H7 (cell line): ENCODE data around the gene GALNT6. TPM values are rescaled to one million over a fixed set of nuclear protein-coding genes. Genes with fewer than 3 reads are reported as not detected.

ENCODE experiments used
- DNase-seq: peaks from one replicate; pipeline ENCODE4 v3.0.0; 2012
- H3K27me3 ChIP-seq: 2 replicates; pipeline ENCODE4 v1.6.0; 2011; ENCODE audit warnings: mild to moderate bottlenecking, low read length; ENCODE audit not compliant: control insufficient read depth, insufficient read depth
- H3K36me3 ChIP-seq: replicated peaks from 2 replicates; pipeline ENCODE4 v1.5.1; 2011; ENCODE audit warnings: low read length; ENCODE audit not compliant: control insufficient read depth, insufficient read depth
- H3K4me3 ChIP-seq: 2 replicates; pipeline ENCODE4 v1.5.1; 2011; ENCODE audit warnings: low read depth, mild to moderate bottlenecking, control low read depth, low read length, moderate library complexity; ENCODE audit not compliant: insufficient read depth
- total RNA-seq: library from RNA; depleted of rRNA; stranded (reverse); fragments of >200 nt; shearing (Covaris generic); gene quantifications from 2 replicates; pipeline ENCODE4 v1.2.3, GENCODE V29; 2014

The GALNT6 gene
- total RNA-seq, 1 experiment from 2014 or later, result 22.8 TPM

DNA sequence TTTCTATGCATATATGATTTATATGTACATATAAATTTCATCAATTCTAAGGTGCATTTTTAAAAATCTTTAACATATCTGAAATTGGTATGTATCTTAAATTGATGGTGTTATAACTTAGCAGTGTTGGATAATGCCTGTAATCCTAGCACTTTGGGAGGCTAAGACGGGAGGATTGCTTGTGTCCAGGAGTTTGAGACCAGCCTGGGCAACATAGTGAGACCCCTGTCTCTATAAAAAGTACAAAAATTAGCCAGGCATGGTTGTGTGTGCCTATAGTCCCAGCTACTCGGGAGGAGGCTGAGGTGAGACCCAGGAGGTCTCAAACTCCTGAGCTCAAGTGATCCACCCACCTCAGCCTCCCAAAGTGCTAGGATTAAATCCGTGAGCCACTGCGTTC lies 6.5 kb upstream of the GALNT6 start:
- Histone ChIP-seq H3K4me3 (no peak overlapping the region), H3K27me3 (no peaks in the 10 kb centered on the region), H3K36me3 (peaks cover 2% of the 10 kb centered on the region)
- DNase-seq, result no peak

DNA sequence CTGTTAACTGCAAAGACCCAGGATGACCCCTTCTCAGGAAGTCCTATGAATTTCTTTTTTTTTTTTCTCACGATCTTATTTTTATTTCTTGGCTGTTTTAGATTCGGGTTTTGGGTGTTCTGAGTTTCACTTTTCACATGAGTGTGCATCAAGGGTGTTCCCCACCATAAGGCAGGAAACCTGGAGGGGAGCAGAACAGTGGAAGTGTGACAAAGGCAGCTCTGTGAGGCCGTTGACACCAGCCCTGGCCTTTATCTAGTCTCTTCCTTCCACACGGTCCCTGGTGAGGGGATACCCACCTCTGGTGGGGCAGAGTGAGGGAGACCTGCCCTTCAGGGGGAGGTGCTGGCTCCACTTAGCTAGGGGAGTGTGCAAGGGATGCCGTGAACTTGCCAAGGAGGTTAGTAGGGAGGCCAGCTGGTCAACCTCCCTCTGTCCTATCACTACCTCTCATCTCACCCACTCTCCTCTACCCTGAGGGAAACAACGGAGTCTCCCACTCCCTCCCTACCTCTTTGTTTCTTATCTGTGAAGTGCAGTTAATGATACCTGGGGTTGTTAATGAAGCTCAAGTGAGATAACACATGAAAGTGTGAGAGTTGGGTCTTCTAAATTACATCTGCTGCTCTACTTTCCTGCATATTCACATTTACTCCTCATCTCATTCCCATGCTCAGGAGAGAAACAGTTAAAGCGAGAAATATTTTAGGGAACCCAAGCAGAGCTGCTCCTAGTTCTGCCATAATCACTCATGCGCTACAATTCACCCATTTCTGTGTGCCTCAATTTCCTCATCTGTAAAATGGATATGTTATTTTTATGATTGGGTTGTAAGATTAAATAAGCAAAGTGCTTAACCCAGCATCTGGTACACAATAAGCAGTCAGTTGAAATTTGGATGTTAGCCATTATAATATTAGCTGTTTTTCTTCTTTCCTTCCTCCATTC lies 4.4 kb upstream of the GALNT6 start:
- no peaks in the 10 kb centered on the region for H3K27me3 ChIP-seq
- peaks cover 2% of the 10 kb centered on the region for H3K36me3 ChIP-seq
- no peak for DNase-seq
- no peak overlapping the region for H3K4me3 ChIP-seq

DNA sequence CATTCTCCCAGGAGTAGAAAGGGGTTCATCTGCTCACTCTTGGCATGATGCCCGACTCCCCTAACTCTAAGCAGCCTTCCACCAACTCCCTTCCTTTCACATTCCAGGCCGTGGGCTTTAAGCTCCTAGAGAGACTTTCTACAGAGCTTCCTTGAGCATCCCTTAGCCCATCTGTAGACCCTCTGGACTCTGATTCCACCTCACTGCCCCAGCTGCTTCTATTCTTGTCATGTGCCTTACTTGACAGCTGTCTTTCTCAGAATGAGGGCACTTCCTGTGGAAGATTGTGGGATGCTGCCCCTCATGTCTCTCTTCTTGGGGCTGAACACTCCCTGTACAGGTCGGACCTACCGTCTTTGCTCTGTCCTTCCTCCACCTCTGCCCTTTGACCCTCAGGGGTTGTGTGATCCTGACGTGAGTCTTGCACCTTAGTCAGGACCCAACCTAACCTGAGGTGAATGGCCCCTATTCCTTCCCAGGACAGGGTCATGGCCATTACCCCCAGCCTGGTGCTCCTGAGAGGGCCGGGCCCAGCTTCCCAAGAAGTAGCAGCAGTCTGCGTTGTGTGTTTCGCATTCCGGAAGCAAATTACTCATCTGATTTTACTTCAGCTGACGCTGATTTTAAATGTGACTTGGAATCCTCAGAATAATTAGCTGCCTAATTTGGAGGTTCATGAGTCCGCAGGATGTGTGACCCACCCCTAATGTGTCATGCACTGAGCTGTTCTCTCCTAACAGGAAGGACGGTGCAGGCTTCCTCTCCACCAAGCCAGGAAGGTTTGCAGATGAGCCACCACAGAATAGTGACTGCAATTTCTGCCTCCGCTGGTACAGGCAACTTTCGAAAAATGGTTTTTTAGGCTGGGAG lies 2.7 kb upstream of the GALNT6 start:
- no peak for DNase-seq
- Histone ChIP-seq H3K4me3 (no peak overlapping the region), H3K27me3 (no peaks in the 10 kb centered on the region), H3K36me3 (peaks cover 2% of the 10 kb centered on the region)

DNA sequence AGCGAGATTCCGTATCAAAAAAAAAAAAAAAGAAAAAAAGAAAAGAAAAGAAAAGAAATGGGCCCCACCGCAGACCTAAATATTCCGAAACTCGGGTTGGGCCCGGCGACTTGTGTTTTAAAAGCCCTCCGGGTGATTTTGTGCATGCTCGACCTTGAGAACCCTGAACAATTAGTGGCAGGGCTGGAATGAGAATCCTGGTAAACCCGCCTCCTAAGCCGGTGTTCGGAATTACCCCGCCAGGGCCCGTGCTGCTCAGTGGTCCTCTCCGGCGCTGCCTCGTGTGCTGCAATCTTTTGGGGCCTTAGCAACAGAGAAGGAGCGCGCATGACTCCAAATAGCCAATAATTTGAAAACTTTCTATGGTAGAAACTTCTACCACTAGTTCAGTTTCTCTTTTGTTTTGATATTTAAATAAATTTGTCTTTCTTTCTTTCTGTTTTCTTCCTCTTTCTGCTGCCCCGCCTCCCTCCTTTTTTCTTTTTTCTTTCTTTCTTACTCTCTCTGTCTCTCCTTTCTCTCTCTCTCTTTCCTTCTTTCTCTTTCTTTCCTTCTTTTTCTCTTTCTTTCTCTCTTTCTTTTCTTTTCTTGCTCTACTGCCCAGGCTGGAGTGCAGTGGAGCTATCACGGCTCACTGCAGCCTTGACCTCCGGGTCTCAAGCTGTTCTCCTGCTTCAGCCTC lies 1.5 kb upstream of the GALNT6 start:
- DNase-seq, result peak; percentile 77
- Histone ChIP-seq H3K36me3 (peaks cover 2% of the 10 kb centered on the region), H3K4me3 (peak overlapping the region; percentile 82), H3K27me3 (no peaks in the 10 kb centered on the region)

DNA sequence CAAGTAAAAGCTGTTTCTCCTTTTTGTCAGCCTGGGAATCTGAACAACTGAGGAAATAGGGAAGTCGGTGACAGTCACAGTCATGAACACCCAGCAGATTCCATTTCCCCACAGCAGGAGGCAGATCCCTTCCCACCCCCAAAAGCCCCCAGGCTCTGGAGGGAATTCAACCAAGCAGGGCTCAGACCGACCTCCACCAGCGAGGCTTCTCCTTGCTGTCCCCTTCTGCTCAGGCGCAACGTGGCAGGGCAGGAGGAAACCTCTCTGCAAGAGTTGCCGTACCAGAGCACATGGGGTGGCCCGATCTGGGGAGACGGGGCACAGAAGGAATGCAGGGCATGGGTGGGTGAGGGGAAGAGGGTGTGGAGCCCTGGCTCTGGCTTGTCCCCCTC lies 319 bp downstream of the GALNT6 start:
- no peaks in the 10 kb centered on the region for H3K27me3 ChIP-seq
- peak overlapping the region; percentile 82 for H3K4me3 ChIP-seq
- DNase-seq, result no peak
- peaks cover 2% of the 10 kb centered on the region for H3K36me3 ChIP-seq

DNA sequence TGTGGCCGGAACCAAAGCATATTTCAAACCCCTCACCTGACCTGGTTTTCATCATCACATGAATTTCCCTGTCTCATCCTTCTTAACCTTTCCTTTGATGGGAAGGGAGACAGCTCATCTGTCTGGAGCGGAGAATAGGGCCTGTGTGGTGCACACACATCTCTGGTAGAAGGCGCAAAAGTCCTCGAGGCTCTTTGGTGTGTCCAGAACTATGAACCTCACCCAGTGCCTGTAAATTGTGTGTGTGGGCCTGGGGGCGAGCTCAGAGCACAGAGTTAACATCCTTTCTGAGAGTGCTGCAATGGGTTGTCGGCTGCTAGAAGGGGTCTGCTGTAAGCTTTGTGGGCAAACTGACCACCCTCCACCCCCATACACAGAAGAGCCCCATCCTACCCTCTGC lies 749 bp downstream of the GALNT6 start:
- Histone ChIP-seq H3K4me3 (peak overlapping the region; percentile 82), H3K27me3 (no peaks in the 10 kb centered on the region), H3K36me3 (peaks cover 2% of the 10 kb centered on the region)
- no peak for DNase-seq

DNA sequence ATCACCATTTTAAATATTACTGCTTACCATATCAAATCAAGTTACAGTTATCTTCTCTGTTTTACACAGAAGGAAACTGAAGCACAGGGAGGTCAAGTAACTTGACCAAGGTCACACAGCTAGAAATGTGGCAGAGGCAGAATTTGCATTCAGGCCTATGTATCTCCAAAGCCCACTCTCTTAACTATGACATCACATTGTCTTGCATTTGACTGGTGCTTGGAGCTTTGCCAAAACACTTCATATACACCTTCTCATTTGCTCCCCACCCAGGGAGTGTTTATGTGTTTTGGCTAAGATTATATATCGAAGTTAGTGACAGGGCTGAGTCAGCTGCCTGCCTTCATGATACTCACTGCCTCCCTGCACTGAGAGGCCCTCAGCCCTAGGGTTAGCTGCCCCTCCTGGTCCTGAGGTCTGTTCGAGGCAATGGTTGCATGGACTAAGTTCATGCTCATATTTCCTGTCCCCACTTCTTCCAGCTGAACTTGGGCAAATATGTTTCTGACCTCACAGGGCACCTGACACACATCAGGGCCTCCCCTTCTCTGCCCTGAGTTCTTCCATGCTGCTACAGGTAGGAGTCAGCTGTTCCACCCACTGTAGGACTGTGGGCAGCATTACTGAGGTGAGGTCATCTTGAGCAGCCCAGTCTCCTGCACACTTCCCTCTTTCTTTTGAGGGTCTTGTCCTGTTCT lies 1.8 kb downstream of the GALNT6 start:
- Histone ChIP-seq H3K27me3 (no peaks in the 10 kb centered on the region), H3K4me3 (no peak overlapping the region)
- DNase-seq, result no peak

DNA sequence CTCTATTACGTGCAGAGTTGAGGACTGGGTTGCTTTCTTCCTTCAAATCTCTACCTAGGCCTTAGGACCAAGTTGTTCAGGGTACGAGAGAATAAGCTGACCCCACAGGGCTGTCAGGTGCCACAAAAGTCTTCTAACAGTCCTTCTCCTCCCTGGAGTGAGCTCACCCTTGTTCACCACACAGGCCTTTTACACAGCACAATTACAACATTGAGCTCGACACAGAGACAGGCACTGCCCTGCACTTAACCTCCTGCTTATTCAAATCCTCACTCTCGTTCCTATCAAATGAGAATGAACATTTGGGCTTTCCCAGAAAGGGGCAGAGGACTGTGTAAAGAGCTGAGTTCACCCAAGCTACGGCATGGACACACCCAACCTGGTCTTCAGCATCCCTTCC lies 2.4 kb downstream of the GALNT6 start:
- DNase-seq, result no peak
- Histone ChIP-seq H3K27me3 (no peaks in the 10 kb centered on the region), H3K4me3 (no peak overlapping the region)

More for the DNA sequence above, 1.8 kb downstream of the GALNT6 start:
- H3K36me3 ChIP-seq, result peaks cover 2% of the 10 kb centered on the region

DNA sequence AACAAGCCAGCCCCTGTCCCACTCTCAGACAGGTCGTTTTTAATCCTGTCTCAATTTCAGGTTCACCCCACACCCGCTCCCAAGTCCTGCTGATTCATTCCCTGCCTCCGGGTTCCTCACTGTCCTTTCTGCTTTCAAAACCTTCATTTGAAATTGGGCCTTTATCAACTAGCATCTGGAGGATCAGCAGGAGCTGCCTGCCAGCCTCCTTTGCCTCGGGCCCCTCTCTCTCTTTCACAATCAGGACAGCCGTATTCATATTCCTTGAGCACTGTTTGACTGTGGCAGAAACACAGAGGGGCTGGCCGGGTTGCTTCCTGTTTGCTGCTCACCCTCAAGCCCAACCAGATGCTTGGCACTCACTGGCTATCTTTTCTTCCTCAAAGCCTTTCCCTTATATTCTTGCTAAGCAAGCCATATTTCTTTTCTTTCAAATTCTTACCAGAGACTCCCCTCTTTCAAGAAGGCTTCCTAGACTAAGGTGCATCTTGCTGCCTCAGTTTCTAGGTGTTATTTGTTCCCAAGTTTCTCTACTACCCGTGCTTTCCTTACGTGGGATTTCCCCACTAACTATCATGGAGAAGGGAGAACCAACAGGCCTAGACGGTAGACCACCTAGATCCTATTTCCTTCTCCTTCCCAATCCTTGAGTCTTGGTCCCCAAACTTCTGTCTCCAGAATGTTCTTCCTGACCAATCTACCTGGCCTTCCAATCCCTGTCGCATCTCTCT lies 3.0 kb downstream of the GALNT6 start:
- Histone ChIP-seq H3K27me3 (no peaks in the 10 kb centered on the region), H3K36me3 (no peaks in the 10 kb centered on the region; the same call in 1 of the 2 replicates), H3K4me3 (no peak overlapping the region)

More for the DNA sequence above, 2.4 kb downstream of the GALNT6 start:
- peaks cover 2% of the 10 kb centered on the region for H3K36me3 ChIP-seq

DNA sequence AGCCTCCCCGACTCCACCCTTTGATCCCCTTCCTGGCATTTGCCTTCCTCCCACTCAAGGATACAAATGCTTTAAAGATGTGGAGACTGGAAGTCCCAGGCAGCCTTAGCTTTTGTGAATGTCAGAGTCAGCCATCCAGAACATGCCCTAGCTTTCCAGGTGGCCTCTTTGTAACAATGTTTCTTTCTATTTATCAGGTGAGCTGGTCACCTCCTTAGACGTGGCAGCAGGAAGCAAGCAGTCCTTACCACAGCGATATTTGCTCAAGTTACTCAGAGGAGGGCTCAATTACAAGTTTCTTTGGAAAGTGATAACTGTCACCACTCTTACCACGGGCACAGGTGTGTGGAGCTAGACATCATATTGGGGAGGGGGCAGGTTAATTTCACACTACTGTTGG lies 4.9 kb downstream of the GALNT6 start:
- Histone ChIP-seq H3K36me3 (peaks cover 1% of the 10 kb centered on the region; the same call in 1 of the 2 replicates), H3K4me3 (no peak overlapping the region), H3K27me3 (no peaks in the 10 kb centered on the region)
- DNase-seq, result no peak

More for the DNA sequence above, 3.0 kb downstream of the GALNT6 start:
- DNase-seq, result peak; percentile 55

DNA sequence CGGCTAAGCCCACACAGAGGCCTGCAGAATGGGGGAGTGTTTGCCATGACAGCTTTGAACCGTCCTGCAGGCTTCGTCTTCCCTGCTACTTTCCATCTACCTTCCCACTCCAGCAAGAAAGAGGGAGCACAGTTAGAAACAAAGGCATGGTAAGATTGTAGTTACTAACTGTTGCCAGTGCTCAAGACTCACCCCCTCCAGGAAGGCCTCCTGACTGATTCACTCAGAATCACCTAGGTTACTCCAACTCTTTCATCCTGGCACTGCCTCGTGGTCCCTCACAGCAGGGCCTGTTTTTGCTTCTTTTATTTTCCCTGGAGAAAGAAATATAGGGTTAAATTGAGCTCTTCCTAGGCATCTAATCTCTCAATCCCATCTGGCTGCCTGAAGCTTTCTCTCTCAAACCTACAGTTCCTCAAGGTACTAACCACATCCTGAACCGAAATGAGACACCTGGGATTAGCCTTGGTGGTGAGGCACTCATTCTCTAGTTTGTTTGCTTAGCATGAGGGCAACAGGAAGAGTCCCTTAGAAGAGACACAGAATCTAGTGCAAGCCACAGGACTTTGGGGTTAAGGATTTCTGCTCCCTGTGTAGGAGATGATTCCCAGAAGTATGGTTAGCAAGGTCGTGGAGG lies 7.8 kb downstream of the GALNT6 start:
- no peak overlapping the region for H3K4me3 ChIP-seq
- no peak for DNase-seq
- H3K36me3 ChIP-seq, result peaks cover 4% of the 10 kb centered on the region

DNA sequence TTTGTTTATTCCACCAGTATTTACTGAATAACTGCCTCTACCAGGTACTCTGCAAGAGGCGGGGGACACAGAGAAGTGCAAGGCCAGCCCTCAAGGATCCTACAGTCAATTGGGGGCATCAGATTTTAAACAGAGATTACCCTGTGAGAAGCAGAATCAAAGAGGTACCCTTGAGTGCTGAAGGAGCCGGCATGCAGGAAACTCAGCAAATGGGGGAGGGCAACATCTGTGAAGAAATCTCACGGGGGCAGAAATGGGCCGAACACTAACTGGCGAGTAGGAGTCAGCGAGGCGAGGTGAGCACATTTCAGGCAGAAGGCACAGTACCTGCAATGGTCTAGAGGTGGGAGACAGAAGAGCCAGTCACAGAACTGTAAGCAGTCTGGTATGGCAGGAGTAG lies 9.0 kb downstream of the GALNT6 start:
- H3K36me3 ChIP-seq, result peaks cover 11% of the 10 kb centered on the region
- H3K4me3 ChIP-seq, result no peak overlapping the region
- no peaks in the 10 kb centered on the region for H3K27me3 ChIP-seq
- no peak for DNase-seq

More for the DNA sequence above, 7.8 kb downstream of the GALNT6 start:
- no peaks in the 10 kb centered on the region for H3K27me3 ChIP-seq
